Neural progenitor cell (in vitro differentiated cells): ENCODE data around the gene TELO2.

Experiments used
- EZH2 ChIP-seq: fragments of 200-600 bp; sonication (generic); IDR thresholded peaks from 2 replicates; pipeline ENCODE4 v1.6.1; 2017; ENCODE audit warnings: antibody characterized with exemption, mild to moderate bottlenecking, moderate library complexity
- EZH2phosphoT487 ChIP-seq: fragments of 200-600 bp; sonication (generic); IDR thresholded peaks from 2 replicates; pipeline ENCODE4 v1.6.1; 2017; ENCODE audit warnings: antibody characterized with exemption
- TF ChIP-seq, protein P1 (sequence below): fragments of 200-600 bp; sonication (generic); IDR thresholded peaks from 2 replicates; pipeline ENCODE4 v1.5.1; 2017; ENCODE audit warnings: antibody characterized with exemption, mild to moderate bottlenecking

GRCh38 chr16:1486551-1487390, 6.4 kb upstream of the TELO2 start:
- TF ChIP-seq, protein P1, sequence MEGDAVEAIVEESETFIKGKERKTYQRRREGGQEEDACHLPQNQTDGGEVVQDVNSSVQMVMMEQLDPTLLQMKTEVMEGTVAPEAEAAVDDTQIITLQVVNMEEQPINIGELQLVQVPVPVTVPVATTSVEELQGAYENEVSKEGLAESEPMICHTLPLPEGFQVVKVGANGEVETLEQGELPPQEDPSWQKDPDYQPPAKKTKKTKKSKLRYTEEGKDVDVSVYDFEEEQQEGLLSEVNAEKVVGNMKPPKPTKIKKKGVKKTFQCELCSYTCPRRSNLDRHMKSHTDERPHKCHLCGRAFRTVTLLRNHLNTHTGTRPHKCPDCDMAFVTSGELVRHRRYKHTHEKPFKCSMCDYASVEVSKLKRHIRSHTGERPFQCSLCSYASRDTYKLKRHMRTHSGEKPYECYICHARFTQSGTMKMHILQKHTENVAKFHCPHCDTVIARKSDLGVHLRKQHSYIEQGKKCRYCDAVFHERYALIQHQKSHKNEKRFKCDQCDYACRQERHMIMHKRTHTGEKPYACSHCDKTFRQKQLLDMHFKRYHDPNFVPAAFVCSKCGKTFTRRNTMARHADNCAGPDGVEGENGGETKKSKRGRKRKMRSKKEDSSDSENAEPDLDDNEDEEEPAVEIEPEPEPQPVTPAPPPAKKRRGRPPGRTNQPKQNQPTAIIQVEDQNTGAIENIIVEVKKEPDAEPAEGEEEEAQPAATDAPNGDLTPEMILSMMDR, result no peak
- TF ChIP-seq EZH2, result no peak
- no peak for TF ChIP-seq EZH2phosphoT487
